Mesenchymal stem cell (in vitro differentiated cells and primary cell): ENCODE measurements around the gene STRN3.

ENCODE experiments used
- DNase-seq: peaks from one replicate; pipeline ENCODE4 v3.0.0-alpha.2; 2013
- H2AFZ ChIP-seq: one replicate; pipeline ENCODE4 v1.6.1; 2013; ENCODE audit warnings: low read depth, mild to moderate bottlenecking, control low read depth, inconsistent platforms, low read length, moderate library complexity
- H2AK5ac ChIP-seq: 2 replicates; pipeline ENCODE4 v1.6.1; 2013; ENCODE audit warnings: low read length, moderate library complexity, mild to moderate bottlenecking, inconsistent platforms; ENCODE audit not compliant: severe bottlenecking
- H2BK120ac ChIP-seq: one replicate; pipeline ENCODE4 v1.6.1; 2013; ENCODE audit warnings: low read depth, mild to moderate bottlenecking, inconsistent platforms, low read length, moderate library complexity
- H2BK12ac ChIP-seq, 2 experiments: one replicate each; pipeline ENCODE4 v1.6.1; 2013; ENCODE audit warnings: inconsistent platforms in 2 of 2, low read length in 2 of 2, mild to moderate bottlenecking in 2 of 2, moderate library complexity in 2 of 2, control low read depth in 1 of 2
- H2BK15ac ChIP-seq: one replicate; pipeline ENCODE4 v1.6.1; 2013; ENCODE audit warnings: mild to moderate bottlenecking, low read depth, inconsistent platforms; ENCODE audit not compliant: poor library complexity, severe bottlenecking
- H2BK5ac ChIP-seq: 2 replicates; pipeline ENCODE4 v1.6.1; 2013; ENCODE audit warnings: low read depth, mild to moderate bottlenecking, low read length, control low read depth, inconsistent platforms; ENCODE audit not compliant: poor library complexity, severe bottlenecking
- H3K14ac ChIP-seq, 2 experiments: one replicate each; pipeline ENCODE4 v1.6.1; 2013; ENCODE audit warnings: inconsistent platforms in 2 of 2, low read length in 2 of 2, control low read depth in 1 of 2, mild to moderate bottlenecking in 1 of 2, moderate library complexity in 1 of 2
- H3K18ac ChIP-seq, 2 experiments: one replicate each; pipeline ENCODE4 v1.6.1; 2013; ENCODE audit warnings: inconsistent platforms in 2 of 2, low read length in 2 of 2, control low read depth in 1 of 2, low read depth in 1 of 2, mild to moderate bottlenecking in 1 of 2
- H3K23ac ChIP-seq, 2 experiments: one replicate each; pipeline ENCODE4 v1.6.1; 2013; ENCODE audit warnings: inconsistent platforms in 2 of 2, low read length in 2 of 2, mild to moderate bottlenecking in 2 of 2, moderate library complexity in 2 of 2, control low read depth in 1 of 2
- H3K27ac ChIP-seq: 2 replicates; pipeline ENCODE4 v1.5.1; 2013; ENCODE audit warnings: mild to moderate bottlenecking, moderate library complexity, low read length, control low read depth, inconsistent platforms; ENCODE audit not compliant: poor library complexity, severe bottlenecking
- H3K27me3 ChIP-seq, 2 experiments: 2 replicates each; pipeline versions ENCODE4 v1.6.1 to v1.7.0; 2013; ENCODE audit warnings: low read length in 2 of 2, mild to moderate bottlenecking in 2 of 2, moderate library complexity in 2 of 2, control low read depth in 1 of 2, inconsistent platforms in 1 of 2; ENCODE audit not compliant: control insufficient read depth in 1 of 2, insufficient read depth in 1 of 2
- H3K36me3 ChIP-seq, 2 experiments: 2 replicates each; pipeline versions ENCODE4 v1.6.1 to v1.7.0; 2013; ENCODE audit warnings: low read length in 2 of 2, control low read depth in 1 of 2, inconsistent platforms in 1 of 2, low read depth in 1 of 2, mild to moderate bottlenecking in 1 of 2; ENCODE audit not compliant: insufficient read depth in 2 of 2, control insufficient read depth in 1 of 2
- H3K4ac ChIP-seq, 2 experiments: one replicate each; pipeline ENCODE4 v1.6.1; 2013; ENCODE audit warnings: inconsistent platforms in 2 of 2, low read length in 2 of 2, mild to moderate bottlenecking in 2 of 2, moderate library complexity in 2 of 2, control low read depth in 1 of 2, low read depth in 1 of 2
- H3K4me1 ChIP-seq: 2 replicates; pipeline ENCODE4 v1.6.1; 2013; ENCODE audit warnings: low read depth, low read length, control low read depth; ENCODE audit not compliant: control insufficient read depth, insufficient read depth
- H3K4me2 ChIP-seq: 2 replicates; pipeline ENCODE4 v1.6.1; 2013; ENCODE audit warnings: low read length, mild to moderate bottlenecking, inconsistent platforms; ENCODE audit not compliant: poor library complexity, severe bottlenecking
- H3K4me3 ChIP-seq, 2 experiments: 2 replicates each; pipeline versions ENCODE4 v1.5.1 to v1.7.0; 2013; ENCODE audit warnings: low read length in 2 of 2, mild to moderate bottlenecking in 2 of 2, control low read depth in 1 of 2, low read depth in 1 of 2; ENCODE audit not compliant: insufficient read depth in 1 of 2
- H3K79me1 ChIP-seq: replicated peaks from 2 replicates; pipeline ENCODE4 v1.6.1; 2013; ENCODE audit warnings: mild to moderate bottlenecking, control low read depth, low read length, inconsistent platforms; ENCODE audit not compliant: poor library complexity, severe bottlenecking
- H3K9ac ChIP-seq: 2 replicates; pipeline ENCODE4 v1.7.0; 2013; ENCODE audit warnings: mild to moderate bottlenecking, low read length, moderate library complexity
- H3K9me3 ChIP-seq: 2 replicates; pipeline ENCODE4 v1.7.0; 2013; ENCODE audit warnings: mild to moderate bottlenecking, low read length; ENCODE audit not compliant: control insufficient read depth
- H4K8ac ChIP-seq: one replicate; pipeline ENCODE4 v1.6.1; 2013; ENCODE audit warnings: inconsistent platforms, mild to moderate bottlenecking, low read length, moderate library complexity
- H4K91ac ChIP-seq: one replicate; pipeline ENCODE4 v1.6.1; 2013; ENCODE audit warnings: mild to moderate bottlenecking, low read length, inconsistent platforms
- WGBS: methylation state at CpG from one replicate; pipeline ENCODE4 v1.1.7; 2013; ENCODE audit warnings: mixed read lengths; 5-methylcytosine and 5-hydroxymethylcytosine counted together

Gene STRN3

GRCh38 chr14:31024577-31025366 is 1.4 kb downstream of the STRN3 start:
- Histone ChIP-seq H4K91ac (no peak overlapping the region), H2AFZ (no peak overlapping the region), H3K14ac (peak overlapping the region in 1 of 2 experiments; percentile 83), H3K4me2 (peak overlapping the region; percentile 53), H3K4ac (peak overlapping the region; percentile 83 to 98), H2BK5ac (no peak overlapping the region), H2BK12ac (no peak overlapping the region), H2BK15ac (no peak overlapping the region), H3K9me3 (no peaks in the 10 kb centered on the region), H3K9ac (peak overlapping the region; percentile 97), H2BK120ac (no peak overlapping the region), H3K79me1 (no peaks in the 10 kb centered on the region), H3K27me3 (no peaks in the 10 kb centered on the region), H3K36me3 (peaks cover 3 to 23% of the 10 kb centered on the region in 2 experiments), H2AK5ac (peak overlapping the region; percentile 4), H3K18ac (peak overlapping the region in 1 of 2 experiments; percentile 77), H4K8ac (peak overlapping the region; percentile 3), H3K27ac (peak overlapping the region; percentile 74), H3K4me1 (peaks cover 2% of the 10 kb centered on the region), H3K4me3 (peak overlapping the region; percentile 89 to 99), H3K23ac (no peak overlapping the region)
- 8% methylated on average over 10 of the region's 11 CpGs for WGBS
- DNase-seq: peak; percentile 47

DNA sequence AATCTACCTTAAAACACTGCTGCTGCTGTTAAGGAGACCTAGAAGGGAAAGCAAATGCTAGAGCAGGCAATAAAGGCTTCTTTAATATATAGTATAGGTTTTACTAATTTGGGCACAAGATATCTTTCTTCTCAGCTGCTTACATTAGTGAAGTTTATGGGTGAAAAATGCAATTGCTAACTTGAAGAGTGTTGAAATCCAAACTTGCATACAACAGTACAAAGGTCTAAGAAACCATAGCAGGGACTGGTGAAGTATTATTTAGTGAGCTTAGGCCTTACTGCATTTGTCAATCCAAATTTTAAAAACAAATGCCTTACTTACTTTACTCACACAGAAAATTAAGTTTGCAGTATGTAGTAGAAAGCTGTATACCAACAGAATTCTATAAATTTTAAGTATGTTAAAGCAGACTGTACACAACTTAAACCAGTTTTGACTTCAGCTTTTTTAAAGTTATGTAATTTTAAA is 2.1 kb downstream of the STRN3 start:
- peak overlapping the region in 1 of 2 experiments; percentile 99 for H3K4me3 ChIP-seq
- peaks cover 3 to 23% of the 10 kb centered on the region in 2 experiments for H3K36me3 ChIP-seq
- H2AFZ ChIP-seq: no peak overlapping the region
- H3K27me3 ChIP-seq: no peaks in the 10 kb centered on the region
- no peak for DNase-seq
- H4K91ac ChIP-seq: no peak overlapping the region
- H3K79me1 ChIP-seq: no peaks in the 10 kb centered on the region
- H2BK120ac ChIP-seq: no peak overlapping the region
- no peak overlapping the region for H2BK5ac ChIP-seq
- H3K27ac ChIP-seq: no peak overlapping the region
- H2AK5ac ChIP-seq: no peak overlapping the region
- peak overlapping the region; percentile 97 for H3K9ac ChIP-seq
- no peak overlapping the region for H3K4ac ChIP-seq
- H3K9me3 ChIP-seq: no peaks in the 10 kb centered on the region
- H2BK15ac ChIP-seq: no peak overlapping the region
- no peak overlapping the region for H3K14ac ChIP-seq
- H4K8ac ChIP-seq: no peak overlapping the region
- peaks cover 2% of the 10 kb centered on the region for H3K4me1 ChIP-seq
- no peak overlapping the region for H3K18ac ChIP-seq
- H3K23ac ChIP-seq: no peak overlapping the region
- no peak overlapping the region for H2BK12ac ChIP-seq
- H3K4me2 ChIP-seq: no peak overlapping the region

DNA sequence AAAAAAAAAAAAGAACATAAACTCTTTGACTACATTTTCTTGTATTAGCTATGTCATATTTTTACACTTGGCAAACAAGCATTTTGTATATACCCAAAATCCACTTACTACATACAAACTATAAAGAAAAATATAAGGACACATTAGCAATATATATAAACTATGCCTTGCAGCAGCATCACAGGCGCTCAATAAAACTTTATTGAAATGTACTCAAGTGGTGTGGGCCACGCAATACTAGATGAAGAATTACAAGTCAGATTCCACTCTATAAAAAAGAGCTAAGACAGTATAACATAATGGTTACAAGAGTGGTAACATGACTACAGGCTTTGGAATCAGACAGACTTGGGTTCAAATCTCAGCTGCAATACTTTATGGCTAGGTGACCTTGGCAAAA is 3.8 kb downstream of the STRN3 start:
- no peaks in the 10 kb centered on the region for H3K27me3 ChIP-seq
- H3K4me1 ChIP-seq: peaks cover under 1% of the 10 kb centered on the region
- H2AK5ac ChIP-seq: no peak overlapping the region
- no peak overlapping the region for H2AFZ ChIP-seq
- no peak overlapping the region for H2BK120ac ChIP-seq
- H3K79me1 ChIP-seq: no peaks in the 10 kb centered on the region
- H3K4me3 ChIP-seq: no peak overlapping the region
- H2BK5ac ChIP-seq: no peak overlapping the region
- no peak overlapping the region for H4K8ac ChIP-seq
- H3K18ac ChIP-seq: no peak overlapping the region
- no CpG with 5 or more reads among the region's 2 CpGs for WGBS
- no peak overlapping the region for H4K91ac ChIP-seq
- H3K36me3 ChIP-seq: peaks cover 8 to 31% of the 10 kb centered on the region in 2 experiments
- no peak overlapping the region for H3K23ac ChIP-seq
- H3K4me2 ChIP-seq: no peak overlapping the region
- H2BK15ac ChIP-seq: no peak overlapping the region
- H3K9me3 ChIP-seq: no peaks in the 10 kb centered on the region
- H3K27ac ChIP-seq: no peak overlapping the region
- no peak overlapping the region for H3K4ac ChIP-seq
- H2BK12ac ChIP-seq: no peak overlapping the region
- no peak for DNase-seq
- no peak overlapping the region for H3K14ac ChIP-seq
- no peak overlapping the region for H3K9ac ChIP-seq

- Histone ChIP-seq H3K23ac (no peak overlapping the region), H2BK5ac (no peak overlapping the region), H2BK12ac (no peak overlapping the region), H2BK120ac (no peak overlapping the region), H3K79me1 (no peaks in the 10 kb centered on the region), H3K36me3 (peaks cover 8 to 33% of the 10 kb centered on the region in 2 experiments), H3K9me3 (no peaks in the 10 kb centered on the region), H3K9ac (no peak overlapping the region), H3K4me2 (no peak overlapping the region), H2AFZ (no peak overlapping the region), H3K4me3 (no peak overlapping the region), H3K18ac (no peak overlapping the region), H3K27ac (no peak overlapping the region), H2AK5ac (no peak overlapping the region), H3K27me3 (no peaks in the 10 kb centered on the region), H2BK15ac (no peak overlapping the region), H3K4ac (no peak overlapping the region), H4K91ac (no peak overlapping the region), H3K4me1 (no peaks in the 10 kb centered on the region), H3K14ac (no peak overlapping the region), H4K8ac (no peak overlapping the region)
- DNase-seq: no peak
- 98% methylated on average over 4 of the region's 4 CpGs for WGBS
Observed at GRCh38 chr14:31021576-31021949, 4.6 kb downstream of the STRN3 start.
